Keratinocyte (primary cell): ENCODE data around the gene NRROS.

ENCODE experiments used
- CTCF ChIP-seq, 3 experiments: IDR thresholded peaks in 1 of 3; conservative IDR thresholded peaks in 1 of 3; optimal IDR thresholded peaks in 1 of 3; 2 replicates in 2 of 3; 3 replicates in 1 of 3; pipeline versions ENCODE3 to v1.5.1; 2011; ENCODE audit warnings: low read length in 3 of 3, mild to moderate bottlenecking in 3 of 3, moderate library complexity in 2 of 3, control low read depth in 1 of 3, inconsistent platforms in 1 of 3; ENCODE audit not compliant: insufficient read depth in 2 of 3; ENCODE audit errors: extremely low read depth in 1 of 3
- EZH2 ChIP-seq: IDR thresholded peaks from one replicate; pipeline ENCODE4 v1.6.1; 2012; ENCODE audit warnings: inconsistent platforms, mild to moderate bottlenecking, low read length, moderate library complexity

- no peak for TF ChIP-seq CTCF (optimal IDR thresholded peaks at IDR 0.05 in 1 of 3, IDR thresholded peaks at IDR 0.05 in 1 of 3, conservative IDR thresholded peaks at IDR 0.05 in 1 of 3; ENCODE audit: extremely low read depth in 1 of 3, insufficient read depth in 2 of 3, low read length in 3 of 3)
- TF ChIP-seq EZH2, result no peak
These were observed 26.7 kb downstream of the NRROS start for GRCh38 chr3:196666001-196666867.
